K562 (cell line): ENCODE results near the gene MADD. TPM values are rescaled to one million over a fixed set of nuclear protein-coding genes. Genes with fewer than 3 reads are reported as not detected.

Source experiments
- BCLAF1 ChIP-seq, 2 experiments: fragments of 450-650 bp in 1 of 2; IDR thresholded peaks; 2 replicates each; pipeline ENCODE4 v1.6.1; 2011 to 2017; ENCODE audit warnings: low read depth in 2 of 2, antibody characterized with exemption in 1 of 2, borderline replicate concordance in 1 of 2, low read length in 1 of 2, mild to moderate bottlenecking in 1 of 2, mixed read lengths in 1 of 2; ENCODE audit not compliant: control insufficient read depth in 1 of 2
- CGGBP1 ChIP-seq: fragments of 250-450 bp; sonication (Bioruptor Pico); IDR thresholded peaks from 2 replicates; pipeline ENCODE4 v1.9.0; 2021; ENCODE audit warnings: mild to moderate bottlenecking
- CHAMP1 ChIP-seq: fragments of 450-650 bp; IDR thresholded peaks from 2 replicates; pipeline ENCODE4 v1.6.1; 2016; ENCODE audit warnings: mild to moderate bottlenecking
- ESRRB ChIP-seq: fragments of 250-450 bp; sonication (Bioruptor Pico); IDR thresholded peaks from 2 replicates; pipeline ENCODE4 v1.5.0; 2020; ENCODE audit warnings: mild to moderate bottlenecking, moderate library complexity, borderline replicate concordance
- FOXP4 ChIP-seq: sonication (generic); formaldehyde crosslinking; IDR thresholded peaks from 2 replicates; pipeline ENCODE4 v1.8.0; 2022; ENCODE audit warnings: mild to moderate bottlenecking, missing genetic modification reagents, borderline replicate concordance
- MAFK ChIP-seq: IDR thresholded peaks from 2 replicates; pipeline ENCODE4 v1.6.1; 2011; ENCODE audit warnings: low read length, improper control_type of control experiment
- POLR2A ChIP-seq: fragments of 450-650 bp; conservative IDR thresholded peaks from 2 replicates; pipeline ENCODE4 v1.6.1; 2016
- POU5F1 ChIP-seq: fragments of 150-350 bp; IDR thresholded peaks from 2 replicates; pipeline ENCODE4 v1.6.1; 2014; ENCODE audit warnings: borderline replicate concordance, low read length, low read depth, mild to moderate bottlenecking; ENCODE audit not compliant: partially characterized antibody
- TAF1 ChIP-seq: IDR thresholded peaks from 2 replicates; pipeline ENCODE4 v1.6.1; 2011; ENCODE audit warnings: mild to moderate bottlenecking, low read length, moderate library complexity; ENCODE audit not compliant: insufficient read depth, control insufficient read depth, severe bottlenecking; ENCODE audit errors: extremely low read depth
- TSHZ1 ChIP-seq: fragments of 250-450 bp; sonication (Bioruptor Pico); IDR thresholded peaks from 2 replicates; pipeline ENCODE4 v1.4.0; 2020; ENCODE audit warnings: mild to moderate bottlenecking, moderate library complexity
- ZFP36 ChIP-seq: fragments of 150-350 bp; IDR thresholded peaks from 2 replicates; pipeline ENCODE4 v1.6.1; 2018; ENCODE audit warnings: low read length, low read depth; ENCODE audit not compliant: partially characterized antibody
- ZNF212 ChIP-seq: fragments of 450-650 bp; formaldehyde crosslinking; IDR thresholded peaks from 2 replicates; pipeline ENCODE4 v1.4.0; 2020; ENCODE audit warnings: mild to moderate bottlenecking
- ZNF24 ChIP-seq: fragments of 450-650 bp; IDR thresholded peaks from 2 replicates; pipeline ENCODE4 v1.6.1; 2016
- ZNF41 ChIP-seq: fragments of 250-450 bp; sonication (Bioruptor Pico); conservative IDR thresholded peaks from 2 replicates; pipeline ENCODE4 v1.4.0; 2020; ENCODE audit warnings: mild to moderate bottlenecking
- polyA plus RNA-seq, 8 experiments: library from polyadenylated mRNA; depleted of rRNA in 4 of 8; stranded (reverse) in 5 of 8; unstranded in 3 of 8; fragments of >200 nt; fragmentation: Nextera tagmentation in 2 of 8; fragmentation: Illumina TruSeq in 1 of 8; extraction: Ambion mirVana in 2 of 8; extraction: Trizol in 1 of 8; gene quantifications; 2 replicates each; pipeline versions ENCODE4 v1.2.1 to v1.2.3, GENCODE V29; 2011 to 2014; ENCODE audit warnings: inconsistent platforms in 1 of 8, missing spikeins in 1 of 8
- total RNA-seq, 7 experiments: library from RNA; depleted of rRNA in 6 of 7; stranded (reverse); fragments of >200 nt in 6 of 7; fragmentation: Illumina TruSeq in 2 of 7; extraction: Trizol in 2 of 7; gene quantifications; 2 replicates each; pipeline versions ENCODE4 v1.2.1 to v1.2.3, GENCODE V29; 2011 to 2021; ENCODE audit warnings: low replicate concordance in 1 of 7

Gene MADD
- total and polyA plus RNA-seq, 9 of the 15 experiments (the other 6 are each of a cell fraction or from before 2014, with no cell fraction given), result 0.68 to 57.6 (median 33.6) TPM

- TF ChIP-seq TSHZ1 (CRISPR knock-in tag) (no peak), CGGBP1 (CRISPR knock-in tag) (no peak), TAF1 (no peak), ZNF212 (CRISPR knock-in tag) (no peak), BCLAF1 (IDR thresholded peaks at IDR 0.05; ENCODE audit: borderline replicate concordance in 1 of 2, control insufficient read depth in 1 of 2, low read depth in 2 of 2, low read length in 1 of 2) (no peak), POLR2A (no peak), POU5F1 (no peak), ZNF24 (0 out of 2 replicates have a peak, but pooled peaks have one; percentile 47), FOXP4 (CRISPR knock-in tag) (no peak), ZNF41 (CRISPR knock-in tag) (no peak), MAFK (0 out of 2 replicates have a peak, but pooled peaks have one; percentile 11), CHAMP1 (no peak), ZFP36 (no peak), ESRRB (no peak)
These were observed 85.6 kb downstream of the MADD start (continued) for GRCh38 chr11:47355283-47356128.
